Measurements from ENCODE around the gene TSG101. TPM values are rescaled to one million over a fixed set of nuclear protein-coding genes. Genes with fewer than 3 reads are reported as not detected.

TSG101 gene
- total RNA-seq, 1 experiment from 2014 or later: 79.1 TPM

GRCh38 chr11:18523084-18523483 is 3.7 kb downstream of the TSG101 start:
- DNase-seq (ENCODE audit: low read depth, low spot score) (no peak), ATAC-seq (no peak)
- Histone ChIP-seq H3K27me3 (ENCODE audit: control insufficient read depth, insufficient read depth, low read length) (no peaks in the 10 kb centered on the region), H3K27ac (ENCODE audit: low read length) (no peak overlapping the region), H3K4me1 (ENCODE audit: control insufficient read depth, insufficient read depth, low read length) (peaks cover 15% of the 10 kb centered on the region), H3K9me3 (ENCODE audit: control insufficient read depth, insufficient read depth, low read depth, low read length) (no peaks in the 10 kb centered on the region), H3K4me3 (ENCODE audit: low read depth in 2 of 2, low read length in 2 of 2) (no peak overlapping the region), H3K36me3 (ENCODE audit: control insufficient read depth, insufficient read depth, low read length) (no peaks in the 10 kb centered on the region; the same call in 1 of the 2 replicates)
- ChIA-PET CTCF (interaction anchor here (0.6 kb wide), 1 partner anchor 283 kb away, joined by 3 read pairs; no protein-coding TSS in a partner anchor), POLR2A (interaction anchor here (0.6 kb wide), 1 partner anchor 72 kb away, joined by 3 read pairs; no protein-coding TSS in a partner anchor)
- in situ Hi-C loops (cut with HindIII; ENCODE audit: low pct_unique_long_range_greater_than_20kb, low sequenced_read_pairs) (no loop called here), intact Hi-C loops (cut with micrococcal nuclease; ENCODE audit: unreplicated experiment) (no loop called here)
- TF ChIP-seq SIN3A (IDR thresholded peaks at IDR 0.05; ENCODE audit: borderline replicate concordance, insufficient read depth, low read depth, low read length) (no peak), TCF7L2 (IDR thresholded peaks at IDR 0.05; ENCODE audit: low read depth, low read length) (no peak), POLR2AphosphoS5 (IDR thresholded peaks at IDR 0.05; ENCODE audit: low read depth, low read length) (no peak)
- no TSS peak for BruUV-seq (replicated peaks)

GRCh38 chr11:18522388-18522787 is 4.4 kb downstream of the TSG101 start:
- Histone ChIP-seq H3K27me3 (ENCODE audit: control insufficient read depth, insufficient read depth, low read length) (no peaks in the 10 kb centered on the region), H3K27ac (ENCODE audit: low read length) (no peak overlapping the region), H3K4me3 (ENCODE audit: low read depth in 2 of 2, low read length in 2 of 2) (no peak overlapping the region), H3K4me1 (ENCODE audit: control insufficient read depth, insufficient read depth, low read length) (peaks cover 9% of the 10 kb centered on the region), H3K36me3 (ENCODE audit: control insufficient read depth, insufficient read depth, low read length) (no peaks in the 10 kb centered on the region; the same call in 1 of the 2 replicates), H3K9me3 (ENCODE audit: control insufficient read depth, insufficient read depth, low read depth, low read length) (no peaks in the 10 kb centered on the region)
- ChIA-PET POLR2A (no interaction called here), CTCF (interaction anchor here (0.6 kb wide), 1 partner anchor 284 kb away, joined by 3 read pairs; no protein-coding TSS in a partner anchor)
- no peak for DNase-seq (ENCODE audit: low read depth, low spot score)
- no peak for ATAC-seq
- TF ChIP-seq CTCF (IDR thresholded peaks at IDR 0.05) (no peak; the same call in 1 of the 2 replicates), POLR2AphosphoS5 (IDR thresholded peaks at IDR 0.05; ENCODE audit: low read depth, low read length) (no peak), SIN3A (IDR thresholded peaks at IDR 0.05; ENCODE audit: borderline replicate concordance, insufficient read depth, low read depth, low read length) (no peak), TCF7L2 (IDR thresholded peaks at IDR 0.05; ENCODE audit: low read depth, low read length) (no peak), REST (IDR thresholded peaks at IDR 0.05; ENCODE audit: insufficient read depth in 1 of 2, low read depth in 2 of 2, low read length in 1 of 2) (no peak)
- in situ Hi-C loops (cut with HindIII; ENCODE audit: low pct_unique_long_range_greater_than_20kb, low sequenced_read_pairs): no loop called here
- BruUV-seq (replicated peaks): no TSS peak
- intact Hi-C loops (cut with micrococcal nuclease; ENCODE audit: unreplicated experiment): no loop called here

- BruUV-seq (replicated peaks): no TSS peak
- Histone ChIP-seq H3K4me3 (ENCODE audit: low read depth in 2 of 2, low read length in 2 of 2) (no peak overlapping the region), H3K9me3 (ENCODE audit: control insufficient read depth, insufficient read depth, low read depth, low read length) (no peaks in the 10 kb centered on the region), H3K36me3 (ENCODE audit: control insufficient read depth, insufficient read depth, low read length) (no peaks in the 10 kb centered on the region; the same call in 1 of the 2 replicates), H3K27ac (ENCODE audit: low read length) (no peak overlapping the region), H3K27me3 (ENCODE audit: control insufficient read depth, insufficient read depth, low read length) (no peaks in the 10 kb centered on the region), H3K4me1 (ENCODE audit: control insufficient read depth, insufficient read depth, low read length) (peaks cover 9% of the 10 kb centered on the region; the same call in 1 of the 2 replicates)
- no peak for DNase-seq (ENCODE audit: low read depth, low spot score)
- intact Hi-C loops (cut with micrococcal nuclease; ENCODE audit: unreplicated experiment): no loop called here
- TF ChIP-seq TCF7L2 (IDR thresholded peaks at IDR 0.05; ENCODE audit: low read depth, low read length) (no peak), POLR2AphosphoS5 (IDR thresholded peaks at IDR 0.05; ENCODE audit: low read depth, low read length) (no peak), SIN3A (IDR thresholded peaks at IDR 0.05; ENCODE audit: borderline replicate concordance, insufficient read depth, low read depth, low read length) (no peak), REST (IDR thresholded peaks at IDR 0.05; ENCODE audit: insufficient read depth in 1 of 2, low read depth in 2 of 2, low read length in 1 of 2) (no peak), CTCF (IDR thresholded peaks at IDR 0.05) (no peak)
- in situ Hi-C loops (cut with HindIII; ENCODE audit: low pct_unique_long_range_greater_than_20kb, low sequenced_read_pairs): no loop called here
- ATAC-seq: no peak
- CTCF ChIA-PET: interaction anchor here (0.6 kb wide), 1 partner anchor 98 kb away, joined by 12 read pairs; no protein-coding TSS in a partner anchor
- POLR2A ChIA-PET: no interaction called here
Observed at GRCh38 chr11:18521122-18521521, 5.6 kb downstream of the TSG101 start.

Data from Panc1 (cell line).